Breast epithelium (tissue), 4 donors: ENCODE data around the gene DNAJC10. TPM values are rescaled to one million over a fixed set of nuclear protein-coding genes. Genes with fewer than 3 reads are reported as not detected.

Experiments
- DNase-seq, 2 donors: peaks; one replicate each; pipeline ENCODE4 v3.0.0-alpha.2; 2019; ENCODE audit warnings: low spot score in 2 of 2
- H3K27ac ChIP-seq, 2 donors: fragments of 200-600 bp; sonication (generic) in 1 of 2; one replicate each; pipeline ENCODE4 v1.5.1; 2016 to 2019; ENCODE audit warnings: mild to moderate bottlenecking in 1 of 2
- H3K27me3 ChIP-seq, 2 donors: fragments of 200-600 bp; sonication (generic) in 1 of 2; one replicate each; pipeline versions ENCODE4 v1.5.1 to v1.6.0; 2017 to 2019; ENCODE audit warnings: control low read depth in 1 of 2, mild to moderate bottlenecking in 1 of 2
- H3K36me3 ChIP-seq: fragments of 200-600 bp; one replicate; pipeline ENCODE4 v1.5.1; 2019
- H3K4me1 ChIP-seq, 2 donors: fragments of 200-600 bp; sonication (generic); one replicate each; pipeline ENCODE4 v1.5.1; 2016 to 2019; ENCODE audit warnings: control low read depth in 1 of 2
- H3K4me3 ChIP-seq, 3 donors: fragments of 200-600 bp; sonication (generic); 1 replicate in 2 of 3; 2 replicates in 1 of 3; pipeline ENCODE4 v1.5.1; 2016 to 2019; ENCODE audit warnings: mild to moderate bottlenecking in 3 of 3, moderate library complexity in 2 of 3
- H3K9me3 ChIP-seq, 2 donors: fragments of 200-600 bp; sonication (generic) in 1 of 2; one replicate each; pipeline ENCODE4 v1.5.1; 2016 to 2019; ENCODE audit warnings: control low read depth in 1 of 2
- POLR2A ChIP-seq: fragments of 450-650 bp; IDR thresholded peaks from one replicate; pipeline ENCODE4 v1.6.1; 2016; ENCODE audit warnings: antibody characterized with exemption, mild to moderate bottlenecking, moderate library complexity
- POLR2AphosphoS5 ChIP-seq, 3 donors: sonication (generic); formaldehyde crosslinking; IDR thresholded peaks; one replicate each; pipeline ENCODE4 v1.6.1; 2017; ENCODE audit warnings: antibody characterized with exemption in 3 of 3
- intact Hi-C: fragments of 100-400 bp; cut with DNase I; formaldehyde crosslinking; loops from one replicate; pipeline ENCODE4 v1.15.1; 2023; ENCODE audit warnings: low total_unique reads
- total RNA-seq, 3 donors: library from RNA; depleted of rRNA; stranded (reverse); fragments of >200 nt; gene quantifications; one replicate each; pipeline ENCODE4 v1.1.0, GENCODE V29; 2016
- TF ChIP-seq, protein P1 (sequence below), 3 donors: fragments of 450-650 bp; IDR thresholded peaks; one replicate each; pipeline ENCODE4 v1.5.1; 2016 to 2017; ENCODE audit warnings: antibody characterized with exemption in 3 of 3, mild to moderate bottlenecking in 3 of 3, moderate library complexity in 3 of 3

Gene DNAJC10
- total RNA-seq, 3 donors from 2014 or later = 41.8 to 57.5 (median 53.7) TPM

DNA sequence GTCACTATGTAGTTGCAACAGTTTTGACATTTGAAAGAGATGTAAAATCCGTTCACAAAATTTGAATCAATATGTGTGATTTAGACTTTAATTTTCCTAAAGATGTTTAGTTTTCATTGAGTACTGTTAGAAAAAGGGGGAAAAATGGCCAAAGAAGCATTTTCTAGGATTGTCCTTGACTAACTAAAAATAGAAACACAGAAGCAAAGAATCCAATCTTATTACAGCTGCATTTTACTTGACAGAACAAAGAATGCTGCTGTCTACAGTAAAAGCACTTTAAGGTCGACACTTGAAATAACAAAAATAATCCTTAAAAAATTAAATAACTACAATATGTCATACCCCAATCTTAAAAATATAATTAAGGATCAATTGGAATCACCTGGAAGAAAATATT, 101.5 kb downstream of the DNAJC10 start:
- H3K4me1 ChIP-seq = no peaks in the 10 kb centered on the region
- H3K9me3 ChIP-seq = no peaks in the 10 kb centered on the region
- DNase-seq = no peak
- H3K27me3 ChIP-seq = no peaks in the 10 kb centered on the region
- H3K36me3 ChIP-seq = no peaks in the 10 kb centered on the region
- intact Hi-C loops = no loop called here
- TF ChIP-seq POLR2A (no peak), POLR2AphosphoS5 (IDR thresholded peaks at IDR 0.05) (no peak)
- TF ChIP-seq, protein P1, sequence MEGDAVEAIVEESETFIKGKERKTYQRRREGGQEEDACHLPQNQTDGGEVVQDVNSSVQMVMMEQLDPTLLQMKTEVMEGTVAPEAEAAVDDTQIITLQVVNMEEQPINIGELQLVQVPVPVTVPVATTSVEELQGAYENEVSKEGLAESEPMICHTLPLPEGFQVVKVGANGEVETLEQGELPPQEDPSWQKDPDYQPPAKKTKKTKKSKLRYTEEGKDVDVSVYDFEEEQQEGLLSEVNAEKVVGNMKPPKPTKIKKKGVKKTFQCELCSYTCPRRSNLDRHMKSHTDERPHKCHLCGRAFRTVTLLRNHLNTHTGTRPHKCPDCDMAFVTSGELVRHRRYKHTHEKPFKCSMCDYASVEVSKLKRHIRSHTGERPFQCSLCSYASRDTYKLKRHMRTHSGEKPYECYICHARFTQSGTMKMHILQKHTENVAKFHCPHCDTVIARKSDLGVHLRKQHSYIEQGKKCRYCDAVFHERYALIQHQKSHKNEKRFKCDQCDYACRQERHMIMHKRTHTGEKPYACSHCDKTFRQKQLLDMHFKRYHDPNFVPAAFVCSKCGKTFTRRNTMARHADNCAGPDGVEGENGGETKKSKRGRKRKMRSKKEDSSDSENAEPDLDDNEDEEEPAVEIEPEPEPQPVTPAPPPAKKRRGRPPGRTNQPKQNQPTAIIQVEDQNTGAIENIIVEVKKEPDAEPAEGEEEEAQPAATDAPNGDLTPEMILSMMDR (IDR thresholded peaks at IDR 0.05) = no peak
- H3K27ac ChIP-seq = no peak overlapping the region
- H3K4me3 ChIP-seq = no peak overlapping the region

DNA sequence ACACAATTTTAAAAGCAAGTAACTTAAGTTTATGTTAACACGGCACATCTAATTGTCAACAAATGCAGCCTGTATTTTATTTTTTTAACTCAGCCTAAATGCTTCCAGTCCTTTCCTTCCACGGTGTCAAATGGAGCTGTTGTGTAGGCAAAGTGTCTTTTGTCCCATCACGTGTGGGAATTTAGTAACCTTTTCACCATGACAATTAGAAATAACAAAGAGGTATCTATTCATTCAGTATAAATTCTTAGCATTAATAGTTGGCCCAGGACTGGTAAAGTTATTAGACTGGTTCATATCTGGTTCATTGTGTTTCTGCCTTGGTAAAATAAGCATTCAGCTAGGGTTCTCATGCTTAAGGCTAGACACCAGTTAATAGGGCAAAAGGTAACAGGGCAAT, 102.4 kb downstream of the DNAJC10 start:
- Histone ChIP-seq H3K9me3 (no peaks in the 10 kb centered on the region), H3K27ac (no peak overlapping the region), H3K4me3 (no peak overlapping the region), H3K27me3 (no peaks in the 10 kb centered on the region), H3K36me3 (no peaks in the 10 kb centered on the region), H3K4me1 (no peaks in the 10 kb centered on the region)
- TF ChIP-seq POLR2AphosphoS5 (IDR thresholded peaks at IDR 0.05) (no peak), POLR2A (no peak)
- TF ChIP-seq, protein P1 (IDR thresholded peaks at IDR 0.05) = no peak
- DNase-seq = no peak
- intact Hi-C loops = no loop called here

DNA sequence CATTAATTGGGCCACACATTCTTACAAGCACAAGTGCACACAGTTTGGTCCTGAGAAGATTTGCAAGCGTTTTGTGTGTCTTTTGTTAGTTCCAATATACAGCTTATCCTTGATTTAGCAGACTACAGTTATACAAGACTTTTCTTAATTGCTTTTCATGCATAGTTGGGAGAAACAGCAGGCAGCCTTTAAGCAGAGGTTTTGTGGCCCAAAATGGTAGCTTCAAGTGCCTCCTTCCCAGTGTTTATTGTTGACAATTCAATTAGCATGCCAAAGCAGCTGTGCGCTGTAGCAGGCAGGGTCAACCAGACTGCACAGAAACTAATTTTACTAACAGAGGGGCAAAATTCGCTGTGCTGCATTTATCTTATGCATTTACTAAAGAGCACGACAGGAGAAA, 102.9 kb downstream of the DNAJC10 start:
- intact Hi-C loops = no loop called here
- H3K9me3 ChIP-seq = no peaks in the 10 kb centered on the region
- TF ChIP-seq, protein P1 (IDR thresholded peaks at IDR 0.05) = no peak
- TF ChIP-seq POLR2A (no peak), POLR2AphosphoS5 (IDR thresholded peaks at IDR 0.05) (no peak)
- no peaks in the 10 kb centered on the region for H3K27me3 ChIP-seq
- no peaks in the 10 kb centered on the region for H3K36me3 ChIP-seq
- H3K4me3 ChIP-seq = no peak overlapping the region
- DNase-seq = no peak
- H3K27ac ChIP-seq = no peak overlapping the region
- no peaks in the 10 kb centered on the region for H3K4me1 ChIP-seq

DNA sequence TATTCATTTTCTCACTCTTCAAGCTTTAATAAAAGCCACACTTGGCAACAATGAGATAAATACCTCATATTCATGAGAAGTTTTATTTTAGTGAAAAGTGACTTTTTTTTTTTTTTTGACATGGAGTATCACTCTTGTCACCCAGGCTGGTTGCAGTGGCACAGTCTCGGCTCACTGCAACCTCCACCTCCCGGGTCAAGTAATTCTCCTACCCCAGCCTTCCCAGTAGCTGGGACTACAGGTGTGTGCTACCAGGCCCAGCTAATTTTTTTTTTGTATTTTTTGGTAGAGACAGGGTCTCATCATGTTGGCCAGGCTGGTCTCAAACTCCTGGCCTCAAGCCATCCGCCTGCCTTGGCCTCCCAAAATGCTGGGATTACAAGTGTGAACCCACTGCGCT, 103.4 kb downstream of the DNAJC10 start:
- DNase-seq = no peak
- Histone ChIP-seq H3K4me3 (no peak overlapping the region), H3K27me3 (no peaks in the 10 kb centered on the region), H3K4me1 (no peaks in the 10 kb centered on the region), H3K9me3 (no peaks in the 10 kb centered on the region), H3K36me3 (no peaks in the 10 kb centered on the region), H3K27ac (no peak overlapping the region)
- intact Hi-C loops = no loop called here
- TF ChIP-seq POLR2A (no peak), POLR2AphosphoS5 (IDR thresholded peaks at IDR 0.05) (no peak)
- TF ChIP-seq, protein P1 (IDR thresholded peaks at IDR 0.05) = no peak

DNA sequence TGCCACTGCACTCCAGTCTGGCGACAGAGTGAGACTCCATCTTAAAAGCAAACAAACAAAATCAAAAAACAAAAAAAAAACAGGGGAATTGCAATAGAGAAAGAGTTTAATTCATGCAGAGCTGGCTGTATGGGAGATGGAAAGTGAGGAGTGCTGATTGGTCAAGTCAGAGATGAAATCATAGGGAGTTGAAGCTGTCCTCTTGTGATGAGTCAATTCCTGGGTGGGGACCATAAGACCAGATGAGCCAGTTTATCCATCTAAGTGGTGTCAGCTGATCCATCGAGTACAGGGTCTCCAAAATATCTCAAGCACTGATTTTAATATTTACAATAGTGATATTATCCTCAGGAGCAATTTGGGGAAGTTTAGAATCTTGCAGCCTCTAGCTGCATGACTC, 105.1 kb downstream of the DNAJC10 start:
- intact Hi-C loops = no loop called here
- no peaks in the 10 kb centered on the region for H3K9me3 ChIP-seq
- no peaks in the 10 kb centered on the region for H3K27me3 ChIP-seq
- no peak overlapping the region for H3K4me3 ChIP-seq
- no peaks in the 10 kb centered on the region for H3K36me3 ChIP-seq
- no peak for DNase-seq
- H3K27ac ChIP-seq = no peak overlapping the region
- H3K4me1 ChIP-seq = no peaks in the 10 kb centered on the region
- TF ChIP-seq POLR2A (no peak), POLR2AphosphoS5 (IDR thresholded peaks at IDR 0.05) (no peak)
- TF ChIP-seq, protein P1 (IDR thresholded peaks at IDR 0.05) = no peak
